ENCODE measurements around the gene MEX3C. TPM values are rescaled to one million over a fixed set of nuclear protein-coding genes. Genes with fewer than 3 reads are reported as not detected.

MEX3C gene
- total RNA-seq, 1 donor from 2014 or later: 54.1 TPM

DNA sequence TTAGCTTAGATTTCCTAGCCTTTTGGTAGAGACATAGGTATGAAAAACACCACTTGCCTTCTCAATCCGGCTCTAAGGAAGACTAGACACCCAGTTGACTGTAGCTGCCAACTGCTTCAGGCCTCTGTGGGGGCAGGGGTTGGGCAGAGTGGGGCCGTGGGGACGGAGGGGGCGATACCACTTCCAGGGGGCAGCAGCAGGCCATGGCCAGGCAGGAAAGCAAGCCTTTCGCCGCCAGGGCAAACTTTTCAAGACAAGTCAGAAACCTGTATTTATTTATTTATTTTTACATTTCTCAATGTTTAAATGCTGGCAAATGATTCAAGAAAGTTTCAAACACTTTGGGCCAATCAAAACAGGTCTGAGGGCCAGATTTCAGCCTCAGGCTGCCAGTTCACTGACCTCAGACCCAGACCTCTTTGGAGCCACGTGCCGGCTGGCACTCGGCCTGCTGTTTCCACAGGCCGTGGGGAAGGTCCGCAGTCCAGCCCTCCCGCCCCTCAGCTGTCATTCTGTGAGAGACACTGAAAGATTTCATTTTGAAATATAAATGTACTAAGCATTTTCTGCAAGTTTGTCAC lies 63.8 kb downstream of the MEX3C start:
- Mint-ChIP-seq H3K4me3 (ENCODE audit: unreplicated experiment) (no peak overlapping the region), H3K9me3 (ENCODE audit: unreplicated experiment) (no peaks in the 10 kb centered on the region), H3K27me3 (ENCODE audit: unreplicated experiment) (peaks cover 2% of the 10 kb centered on the region), H3K36me3 (ENCODE audit: low read depth, unreplicated experiment) (no peaks in the 10 kb centered on the region), H3K4me1 (ENCODE audit: unreplicated experiment) (no peaks in the 10 kb centered on the region), H3K27ac (ENCODE audit: unreplicated experiment) (no peak overlapping the region)
- no peak for DNase-seq (ENCODE audit: low spot score)
- TF ChIP-seq, protein P1, sequence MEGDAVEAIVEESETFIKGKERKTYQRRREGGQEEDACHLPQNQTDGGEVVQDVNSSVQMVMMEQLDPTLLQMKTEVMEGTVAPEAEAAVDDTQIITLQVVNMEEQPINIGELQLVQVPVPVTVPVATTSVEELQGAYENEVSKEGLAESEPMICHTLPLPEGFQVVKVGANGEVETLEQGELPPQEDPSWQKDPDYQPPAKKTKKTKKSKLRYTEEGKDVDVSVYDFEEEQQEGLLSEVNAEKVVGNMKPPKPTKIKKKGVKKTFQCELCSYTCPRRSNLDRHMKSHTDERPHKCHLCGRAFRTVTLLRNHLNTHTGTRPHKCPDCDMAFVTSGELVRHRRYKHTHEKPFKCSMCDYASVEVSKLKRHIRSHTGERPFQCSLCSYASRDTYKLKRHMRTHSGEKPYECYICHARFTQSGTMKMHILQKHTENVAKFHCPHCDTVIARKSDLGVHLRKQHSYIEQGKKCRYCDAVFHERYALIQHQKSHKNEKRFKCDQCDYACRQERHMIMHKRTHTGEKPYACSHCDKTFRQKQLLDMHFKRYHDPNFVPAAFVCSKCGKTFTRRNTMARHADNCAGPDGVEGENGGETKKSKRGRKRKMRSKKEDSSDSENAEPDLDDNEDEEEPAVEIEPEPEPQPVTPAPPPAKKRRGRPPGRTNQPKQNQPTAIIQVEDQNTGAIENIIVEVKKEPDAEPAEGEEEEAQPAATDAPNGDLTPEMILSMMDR (IDR thresholded peaks at IDR 0.05; ENCODE audit: unreplicated experiment): no peak

DNA sequence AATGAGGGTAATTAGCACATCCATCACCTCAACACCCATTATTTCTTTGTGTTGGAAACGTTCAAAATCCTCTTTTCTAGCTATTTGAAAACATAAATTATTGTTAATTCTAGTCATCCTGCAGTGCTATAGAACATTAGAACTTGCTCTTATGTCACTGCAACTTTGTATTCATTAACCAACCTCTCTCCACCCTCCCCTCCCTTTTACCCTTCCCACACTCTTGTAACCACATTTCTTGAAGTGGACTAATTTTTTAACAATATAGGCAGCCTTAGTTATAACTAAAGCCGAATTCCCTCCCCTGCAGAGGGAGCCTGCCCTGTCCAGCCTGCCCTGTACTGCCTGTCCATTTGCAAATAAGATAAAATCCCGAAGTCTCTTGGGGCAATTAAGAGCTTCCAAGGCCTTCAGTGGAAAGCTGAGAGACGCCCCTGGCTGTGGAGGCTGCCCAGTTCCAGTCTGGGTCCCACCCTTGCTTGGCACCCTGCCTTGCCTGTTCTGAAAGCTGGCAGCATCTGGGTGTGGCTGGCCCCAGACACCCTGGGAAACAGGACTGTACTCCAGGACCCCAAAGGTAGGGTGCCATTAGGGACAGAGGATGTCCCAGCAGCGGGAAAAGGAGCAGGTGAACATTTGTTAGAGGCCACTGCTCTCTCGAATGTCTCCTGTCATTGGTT lies 65.1 kb downstream of the MEX3C start:
- Mint-ChIP-seq H3K36me3 (ENCODE audit: low read depth, unreplicated experiment) (no peaks in the 10 kb centered on the region), H3K4me3 (ENCODE audit: unreplicated experiment) (no peak overlapping the region), H3K27me3 (ENCODE audit: unreplicated experiment) (no peaks in the 10 kb centered on the region), H3K27ac (ENCODE audit: unreplicated experiment) (no peak overlapping the region), H3K4me1 (ENCODE audit: unreplicated experiment) (no peaks in the 10 kb centered on the region), H3K9me3 (ENCODE audit: unreplicated experiment) (no peaks in the 10 kb centered on the region)
- TF ChIP-seq, protein P1 (IDR thresholded peaks at IDR 0.05; ENCODE audit: unreplicated experiment): no peak
- no peak for DNase-seq (ENCODE audit: low spot score)

DNA sequence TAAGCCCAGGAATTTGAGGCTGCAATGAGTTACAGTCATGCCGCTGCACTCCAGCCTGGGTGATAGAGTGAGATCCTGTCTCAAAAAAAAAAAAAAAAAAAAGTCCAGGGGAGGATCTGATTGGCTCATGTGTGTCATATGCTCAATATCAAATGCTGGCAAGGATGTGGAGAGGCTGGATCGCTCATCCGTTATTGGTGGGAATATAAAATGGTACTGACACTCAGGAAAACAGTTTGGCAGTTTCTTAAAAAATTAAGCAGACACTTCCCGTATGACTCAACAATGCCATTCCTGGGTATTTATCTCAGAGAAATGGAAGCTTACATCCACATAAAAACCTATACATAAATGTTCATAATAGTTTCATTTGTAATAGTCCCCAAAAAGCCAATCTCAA lies 68.9 kb downstream of the MEX3C start:
- Mint-ChIP-seq H3K9me3 (ENCODE audit: unreplicated experiment) (no peaks in the 10 kb centered on the region), H3K4me3 (ENCODE audit: unreplicated experiment) (no peak overlapping the region), H3K27ac (ENCODE audit: unreplicated experiment) (no peak overlapping the region), H3K27me3 (ENCODE audit: unreplicated experiment) (peaks cover 6% of the 10 kb centered on the region), H3K36me3 (ENCODE audit: low read depth, unreplicated experiment) (no peaks in the 10 kb centered on the region), H3K4me1 (ENCODE audit: unreplicated experiment) (no peaks in the 10 kb centered on the region)
- no peak for DNase-seq (ENCODE audit: low spot score)
- TF ChIP-seq, protein P1 (IDR thresholded peaks at IDR 0.05; ENCODE audit: unreplicated experiment): no peak

DNA sequence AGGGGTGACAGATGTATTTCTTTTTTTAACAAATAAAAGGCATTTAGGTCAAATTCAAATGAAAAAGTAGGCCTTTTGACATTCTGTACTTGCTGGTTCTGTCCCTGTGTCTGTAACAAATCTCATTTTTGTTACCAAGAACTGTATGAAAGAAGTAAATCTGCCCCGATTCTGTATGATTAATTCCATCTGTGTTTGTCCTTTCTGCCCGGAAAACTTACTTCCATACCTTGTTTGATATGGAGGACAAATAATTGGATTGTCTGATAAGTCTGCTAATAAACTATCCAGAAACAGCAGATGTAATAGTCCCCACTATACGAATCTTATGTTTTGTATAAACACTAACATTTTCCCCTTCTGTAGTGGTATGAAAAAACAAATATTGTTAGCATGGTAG lies 69.8 kb downstream of the MEX3C start:
- Mint-ChIP-seq H3K9me3 (ENCODE audit: unreplicated experiment) (no peaks in the 10 kb centered on the region), H3K4me1 (ENCODE audit: unreplicated experiment) (no peaks in the 10 kb centered on the region), H3K27ac (ENCODE audit: unreplicated experiment) (no peak overlapping the region), H3K4me3 (ENCODE audit: unreplicated experiment) (no peak overlapping the region), H3K36me3 (ENCODE audit: low read depth, unreplicated experiment) (no peaks in the 10 kb centered on the region), H3K27me3 (ENCODE audit: unreplicated experiment) (peaks cover 6% of the 10 kb centered on the region)
- TF ChIP-seq, protein P1 (IDR thresholded peaks at IDR 0.05; ENCODE audit: unreplicated experiment): no peak
- DNase-seq (ENCODE audit: low spot score): no peak

DNA sequence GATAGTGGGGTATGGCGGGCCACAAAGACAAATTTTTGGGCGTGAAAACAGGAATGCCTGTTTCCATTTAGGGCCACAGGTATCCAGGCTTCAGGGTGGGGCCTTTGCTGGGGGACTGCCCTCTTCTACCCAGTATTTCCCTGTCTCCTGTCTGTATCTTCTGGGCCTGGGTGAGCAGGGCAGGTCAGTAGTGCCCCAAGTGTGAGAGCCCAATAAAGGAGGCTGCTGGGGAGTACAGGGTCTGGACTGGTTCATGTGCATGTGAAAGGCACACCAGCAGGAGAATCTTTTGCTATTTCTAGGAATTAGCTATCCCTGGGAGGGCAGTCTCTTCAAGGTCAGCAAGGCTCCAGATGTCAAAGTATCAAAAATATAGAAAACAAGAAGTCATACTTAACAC lies 71.5 kb downstream of the MEX3C start:
- DNase-seq (ENCODE audit: low spot score): no peak
- Mint-ChIP-seq H3K27ac (ENCODE audit: unreplicated experiment) (no peak overlapping the region), H3K4me3 (ENCODE audit: unreplicated experiment) (no peak overlapping the region), H3K27me3 (ENCODE audit: unreplicated experiment) (peaks cover 13% of the 10 kb centered on the region), H3K4me1 (ENCODE audit: unreplicated experiment) (no peaks in the 10 kb centered on the region), H3K9me3 (ENCODE audit: unreplicated experiment) (peaks cover 5% of the 10 kb centered on the region), H3K36me3 (ENCODE audit: low read depth, unreplicated experiment) (peaks cover 5% of the 10 kb centered on the region)
- TF ChIP-seq, protein P1 (IDR thresholded peaks at IDR 0.05; ENCODE audit: unreplicated experiment): no peak

Measured in endothelial cell (in vitro differentiated cells).